ENCODE measurements around the gene PIN1. TPM values are rescaled to one million over a fixed set of nuclear protein-coding genes. Genes with fewer than 3 reads are reported as not detected.

Gene PIN1
- total and polyA plus RNA-seq, 2 of the 13 experiments (the other 11 are each of a cell fraction or from before 2014, with no cell fraction given) = 31.9 to 72.0 TPM

DNA sequence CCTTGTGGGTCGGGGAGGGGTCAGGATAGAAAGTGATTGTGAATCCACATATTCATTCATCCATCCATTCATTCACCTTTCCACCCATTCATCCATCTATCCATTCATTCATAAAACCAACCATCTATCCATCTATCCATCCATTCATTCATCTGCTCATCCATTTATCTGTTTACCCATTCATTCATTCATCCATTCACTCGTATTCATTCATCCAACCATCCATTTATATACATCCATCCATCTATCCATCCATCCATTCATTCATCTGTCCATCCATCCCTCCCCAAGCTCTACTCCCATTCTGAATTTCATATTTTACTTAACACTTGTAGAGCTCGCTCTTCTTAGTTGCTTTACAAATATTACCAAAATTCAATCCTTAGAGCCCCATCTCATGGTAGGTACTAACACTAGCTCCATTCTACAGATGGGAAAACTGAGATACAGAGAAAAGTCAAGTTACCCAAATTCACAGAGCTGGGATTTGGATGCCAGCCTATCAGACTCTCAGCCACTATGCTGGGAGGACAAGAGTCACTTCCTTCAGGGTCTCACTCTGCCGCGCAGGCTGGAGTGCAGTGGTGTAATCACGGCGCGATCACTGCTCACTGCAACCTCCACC, 37.6 kb downstream of the PIN1 start:
- POLR2A ChIA-PET = no interaction called here
- Histone ChIP-seq H2AFZ (ENCODE audit: low read length) (no peak overlapping the region), H3K4me1 (ENCODE audit: insufficient read depth, low read length) (peaks cover 17% of the 10 kb centered on the region), H3K79me2 (ENCODE audit: insufficient read depth, low read length) (no peaks in the 10 kb centered on the region), H3K9me3 (ENCODE audit: low read length) (no peaks in the 10 kb centered on the region), H3K36me3 (replicated peaks in 1 of 2; ENCODE audit: control insufficient read depth in 1 of 2, insufficient read depth in 2 of 2, low read length in 2 of 2) (no peaks in the 10 kb centered on the region), H3K27me3 (ENCODE audit: control insufficient read depth in 1 of 2, insufficient read depth in 2 of 2, low read length in 2 of 2) (peaks cover 0 to 3% of the 10 kb centered on the region in 2 experiments; a peak in 1 of 5 replicates), H3K9ac (ENCODE audit: insufficient read depth, low read depth, low read length) (no peak overlapping the region), H3K4me2 (ENCODE audit: low read depth, low read length) (no peak overlapping the region), H4K20me1 (ENCODE audit: insufficient read depth, low read length) (no peaks in the 10 kb centered on the region), H3K27ac (ENCODE audit: extremely low read length, insufficient read depth, low read length) (no peak overlapping the region), H3K4me3 (replicated peaks in 1 of 3; ENCODE audit: insufficient read depth in 1 of 3, low read depth in 2 of 3, low read length in 3 of 3) (no peak overlapping the region)
- in situ Hi-C loops (cut with HindIII; ENCODE audit: extremely low pct_ligation_motif_present, low pct_unique_long_range_greater_than_20kb) (no loop called here), intact Hi-C loops (cut with micrococcal nuclease; ENCODE audit: unreplicated experiment) (no loop called here)
- CTCF ChIA-PET (ENCODE audit: low intra/inter-chr PET ratio, low total read pairs) = no interaction called here
- WGBS (ENCODE audit: low lambda C conversion rate) = 74% methylated on average over 8 of the region's 8 CpGs
- ATAC-seq = no peak
- FAIRE-seq = no peak
- DNase-seq (ENCODE audit: low spot score) = no peak
- TF ChIP-seq ZNF629 (CRISPR knock-in tag; conservative IDR thresholded peaks at IDR 0.05) (peak; percentile 54; the same call in 1 of the 2 replicates), ZBTB7B (CRISPR knock-in tag; IDR thresholded peaks at IDR 0.05) (no peak)
- no TSS peak for BruUV-seq (replicated peaks)

DNA sequence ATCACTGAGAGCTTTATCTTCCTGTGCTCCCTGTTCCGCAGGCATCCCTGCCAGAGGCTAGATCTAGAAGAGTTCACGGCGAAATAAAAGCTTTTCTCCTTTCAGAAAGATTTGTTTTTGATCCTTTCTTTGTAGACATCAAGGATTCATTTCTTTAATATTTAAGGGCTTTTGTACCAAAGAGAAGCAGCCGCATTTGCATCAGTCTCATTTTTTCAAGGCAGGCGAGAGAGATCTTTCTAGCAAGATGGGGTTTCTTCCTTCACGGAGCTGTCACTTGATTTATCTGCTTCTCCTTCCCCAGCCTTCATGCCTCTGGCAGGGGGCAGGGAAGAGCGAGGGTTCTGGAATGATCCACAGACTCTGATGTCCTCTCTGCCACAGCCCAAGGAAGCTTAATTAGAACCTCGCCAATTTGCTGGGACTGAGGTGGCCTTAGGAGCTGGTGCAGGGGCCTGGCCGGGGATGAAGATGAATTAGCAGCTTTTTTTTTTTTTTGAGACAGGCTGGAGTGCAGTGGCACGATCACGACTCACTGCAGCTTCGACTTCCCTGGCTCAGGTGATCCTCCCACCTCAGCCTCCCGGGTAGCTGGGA, 40.0 kb downstream of the PIN1 start:
- peaks cover 17% of the 10 kb centered on the region for H3K4me1 ChIP-seq (ENCODE audit: insufficient read depth, low read length)
- H3K79me2 ChIP-seq (ENCODE audit: insufficient read depth, low read length) = no peaks in the 10 kb centered on the region
- no peak overlapping the region for H2AFZ ChIP-seq (ENCODE audit: low read length)
- H3K36me3 ChIP-seq (replicated peaks in 1 of 2; ENCODE audit: control insufficient read depth in 1 of 2, insufficient read depth in 2 of 2, low read length in 2 of 2) = no peaks in the 10 kb centered on the region
- BruUV-seq (replicated peaks) = no TSS peak
- ChIA-PET POLR2A (no interaction called here), CTCF (ENCODE audit: low intra/inter-chr PET ratio, low total read pairs) (no interaction called here)
- FAIRE-seq = no peak
- 22% methylated on average over 13 of the region's 13 CpGs for WGBS (ENCODE audit: low lambda C conversion rate)
- ATAC-seq = no peak
- H3K9ac ChIP-seq (ENCODE audit: insufficient read depth, low read depth, low read length) = no peak overlapping the region
- H3K27ac ChIP-seq (ENCODE audit: extremely low read length, insufficient read depth, low read length) = no peak overlapping the region
- intact Hi-C loops (cut with micrococcal nuclease; ENCODE audit: unreplicated experiment) = no loop called here
- H3K4me3 ChIP-seq (replicated peaks in 1 of 3; ENCODE audit: insufficient read depth in 1 of 3, low read depth in 2 of 3, low read length in 3 of 3) = no peak overlapping the region
- DNase-seq (ENCODE audit: low spot score) = no peak
- H3K27me3 ChIP-seq (ENCODE audit: control insufficient read depth in 1 of 2, insufficient read depth in 2 of 2, low read length in 2 of 2) = peaks cover 0 to 3% of the 10 kb centered on the region in 2 experiments; a peak in 2 of 5 replicates
- in situ Hi-C loops (cut with HindIII; ENCODE audit: extremely low pct_ligation_motif_present, low pct_unique_long_range_greater_than_20kb) = no loop called here
- no peaks in the 10 kb centered on the region for H4K20me1 ChIP-seq (ENCODE audit: insufficient read depth, low read length)
- no peak overlapping the region for H3K4me2 ChIP-seq (ENCODE audit: low read depth, low read length)
- H3K9me3 ChIP-seq (ENCODE audit: low read length) = no peaks in the 10 kb centered on the region
- TF ChIP-seq TAF1 (CRISPR knock-in tag; IDR thresholded peaks at IDR 0.05) (no peak), RFX1 (IDR thresholded peaks at IDR 0.05) (no peak)
- TF ChIP-seq, protein P1, sequence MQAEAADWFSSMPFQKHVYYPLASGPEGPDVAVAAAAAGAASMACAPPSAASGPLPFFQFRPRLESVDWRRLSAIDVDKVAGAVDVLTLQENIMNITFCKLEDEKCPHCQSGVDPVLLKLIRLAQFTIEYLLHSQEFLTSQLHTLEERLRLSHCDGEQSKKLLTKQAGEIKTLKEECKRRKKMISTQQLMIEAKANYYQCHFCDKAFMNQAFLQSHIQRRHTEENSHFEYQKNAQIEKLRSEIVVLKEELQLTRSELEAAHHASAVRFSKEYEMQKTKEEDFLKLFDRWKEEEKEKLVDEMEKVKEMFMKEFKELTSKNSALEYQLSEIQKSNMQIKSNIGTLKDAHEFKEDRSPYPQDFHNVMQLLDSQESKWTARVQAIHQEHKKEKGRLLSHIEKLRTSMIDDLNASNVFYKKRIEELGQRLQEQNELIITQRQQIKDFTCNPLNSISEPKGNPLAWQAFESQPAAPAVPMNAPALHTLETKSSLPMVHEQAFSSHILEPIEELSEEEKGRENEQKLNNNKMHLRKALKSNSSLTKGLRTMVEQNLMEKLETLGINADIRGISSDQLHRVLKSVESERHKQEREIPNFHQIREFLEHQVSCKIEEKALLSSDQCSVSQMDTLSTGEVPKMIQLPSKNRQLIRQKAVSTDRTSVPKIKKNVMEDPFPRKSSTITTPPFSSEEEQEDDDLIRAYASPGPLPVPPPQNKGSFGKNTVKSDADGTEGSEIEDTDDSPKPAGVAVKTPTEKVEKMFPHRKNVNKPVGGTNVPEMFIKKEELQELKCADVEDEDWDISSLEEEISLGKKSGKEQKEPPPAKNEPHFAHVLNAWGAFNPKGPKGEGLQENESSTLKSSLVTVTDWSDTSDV (CRISPR knock-in tag; IDR thresholded peaks at IDR 0.05) = no peak
- TF ChIP-seq, protein P2, sequence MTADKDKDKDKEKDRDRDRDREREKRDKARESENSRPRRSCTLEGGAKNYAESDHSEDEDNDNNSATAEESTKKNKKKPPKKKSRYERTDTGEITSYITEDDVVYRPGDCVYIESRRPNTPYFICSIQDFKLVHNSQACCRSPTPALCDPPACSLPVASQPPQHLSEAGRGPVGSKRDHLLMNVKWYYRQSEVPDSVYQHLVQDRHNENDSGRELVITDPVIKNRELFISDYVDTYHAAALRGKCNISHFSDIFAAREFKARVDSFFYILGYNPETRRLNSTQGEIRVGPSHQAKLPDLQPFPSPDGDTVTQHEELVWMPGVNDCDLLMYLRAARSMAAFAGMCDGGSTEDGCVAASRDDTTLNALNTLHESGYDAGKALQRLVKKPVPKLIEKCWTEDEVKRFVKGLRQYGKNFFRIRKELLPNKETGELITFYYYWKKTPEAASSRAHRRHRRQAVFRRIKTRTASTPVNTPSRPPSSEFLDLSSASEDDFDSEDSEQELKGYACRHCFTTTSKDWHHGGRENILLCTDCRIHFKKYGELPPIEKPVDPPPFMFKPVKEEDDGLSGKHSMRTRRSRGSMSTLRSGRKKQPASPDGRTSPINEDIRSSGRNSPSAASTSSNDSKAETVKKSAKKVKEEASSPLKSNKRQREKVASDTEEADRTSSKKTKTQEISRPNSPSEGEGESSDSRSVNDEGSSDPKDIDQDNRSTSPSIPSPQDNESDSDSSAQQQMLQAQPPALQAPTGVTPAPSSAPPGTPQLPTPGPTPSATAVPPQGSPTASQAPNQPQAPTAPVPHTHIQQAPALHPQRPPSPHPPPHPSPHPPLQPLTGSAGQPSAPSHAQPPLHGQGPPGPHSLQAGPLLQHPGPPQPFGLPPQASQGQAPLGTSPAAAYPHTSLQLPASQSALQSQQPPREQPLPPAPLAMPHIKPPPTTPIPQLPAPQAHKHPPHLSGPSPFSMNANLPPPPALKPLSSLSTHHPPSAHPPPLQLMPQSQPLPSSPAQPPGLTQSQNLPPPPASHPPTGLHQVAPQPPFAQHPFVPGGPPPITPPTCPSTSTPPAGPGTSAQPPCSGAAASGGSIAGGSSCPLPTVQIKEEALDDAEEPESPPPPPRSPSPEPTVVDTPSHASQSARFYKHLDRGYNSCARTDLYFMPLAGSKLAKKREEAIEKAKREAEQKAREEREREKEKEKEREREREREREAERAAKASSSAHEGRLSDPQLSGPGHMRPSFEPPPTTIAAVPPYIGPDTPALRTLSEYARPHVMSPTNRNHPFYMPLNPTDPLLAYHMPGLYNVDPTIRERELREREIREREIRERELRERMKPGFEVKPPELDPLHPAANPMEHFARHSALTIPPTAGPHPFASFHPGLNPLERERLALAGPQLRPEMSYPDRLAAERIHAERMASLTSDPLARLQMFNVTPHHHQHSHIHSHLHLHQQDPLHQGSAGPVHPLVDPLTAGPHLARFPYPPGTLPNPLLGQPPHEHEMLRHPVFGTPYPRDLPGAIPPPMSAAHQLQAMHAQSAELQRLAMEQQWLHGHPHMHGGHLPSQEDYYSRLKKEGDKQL (CRISPR knock-in tag; IDR thresholded peaks at IDR 0.05; ENCODE audit: low read depth) = no peak
